ENCODE results near the gene TMEM97. TPM values are rescaled to one million over a fixed set of nuclear protein-coding genes. Genes with fewer than 3 reads are reported as not detected.

TMEM97 gene
- total and polyA plus RNA-seq, 9 of the 15 experiments (the other 6 are each of a cell fraction or from before 2014, with no cell fraction given) = 34.6 to 121 (median 76.0) TPM

DNA sequence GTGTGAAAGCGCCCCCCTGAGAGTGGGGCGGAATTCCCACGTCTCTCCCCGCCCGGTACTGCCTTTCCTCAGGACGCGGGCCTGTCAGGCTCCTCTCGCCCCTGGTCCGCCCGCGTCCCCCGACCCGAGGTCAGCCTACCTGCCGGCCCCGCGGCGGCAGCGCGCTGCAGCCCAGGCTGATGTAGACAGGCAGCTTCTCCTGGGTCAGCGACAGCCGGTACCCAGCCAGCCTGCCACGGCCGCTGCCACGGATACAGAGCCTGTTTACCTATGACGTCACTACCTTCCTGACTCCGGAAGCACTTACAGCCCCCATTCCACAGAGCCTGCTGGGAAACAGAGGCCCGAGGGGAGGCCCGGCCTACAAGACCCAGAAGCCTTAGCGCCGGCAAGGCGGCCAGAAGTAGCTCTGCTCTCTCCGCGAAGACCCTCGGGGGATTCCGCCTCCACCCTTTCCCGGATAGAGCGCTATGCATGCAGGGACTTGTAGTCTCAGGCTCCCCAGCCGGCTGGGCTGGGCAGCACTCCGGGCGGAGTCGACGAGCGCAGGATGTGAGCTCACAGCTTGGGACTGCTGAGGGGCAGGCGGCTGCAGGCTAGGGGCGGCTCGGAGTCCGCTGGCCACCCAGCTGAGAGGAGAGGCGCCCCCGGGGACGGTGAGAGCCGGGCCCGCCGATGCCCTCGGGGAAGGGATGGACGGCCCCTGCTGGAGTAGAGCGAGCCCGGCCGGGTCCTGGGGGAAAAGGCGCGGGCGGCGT is 16.4 kb downstream of the TMEM97 start, which contains the start of the genes IFT20 and TNFAIP1 (continued):
- TF ChIP-seq, protein P1, sequence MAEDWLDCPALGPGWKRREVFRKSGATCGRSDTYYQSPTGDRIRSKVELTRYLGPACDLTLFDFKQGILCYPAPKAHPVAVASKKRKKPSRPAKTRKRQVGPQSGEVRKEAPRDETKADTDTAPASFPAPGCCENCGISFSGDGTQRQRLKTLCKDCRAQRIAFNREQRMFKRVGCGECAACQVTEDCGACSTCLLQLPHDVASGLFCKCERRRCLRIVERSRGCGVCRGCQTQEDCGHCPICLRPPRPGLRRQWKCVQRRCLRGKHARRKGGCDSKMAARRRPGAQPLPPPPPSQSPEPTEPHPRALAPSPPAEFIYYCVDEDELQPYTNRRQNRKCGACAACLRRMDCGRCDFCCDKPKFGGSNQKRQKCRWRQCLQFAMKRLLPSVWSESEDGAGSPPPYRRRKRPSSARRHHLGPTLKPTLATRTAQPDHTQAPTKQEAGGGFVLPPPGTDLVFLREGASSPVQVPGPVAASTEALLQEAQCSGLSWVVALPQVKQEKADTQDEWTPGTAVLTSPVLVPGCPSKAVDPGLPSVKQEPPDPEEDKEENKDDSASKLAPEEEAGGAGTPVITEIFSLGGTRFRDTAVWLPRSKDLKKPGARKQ (CRISPR knock-in tag; IDR thresholded peaks at IDR 0.05) = no peak
- TF ChIP-seq, protein P2, sequence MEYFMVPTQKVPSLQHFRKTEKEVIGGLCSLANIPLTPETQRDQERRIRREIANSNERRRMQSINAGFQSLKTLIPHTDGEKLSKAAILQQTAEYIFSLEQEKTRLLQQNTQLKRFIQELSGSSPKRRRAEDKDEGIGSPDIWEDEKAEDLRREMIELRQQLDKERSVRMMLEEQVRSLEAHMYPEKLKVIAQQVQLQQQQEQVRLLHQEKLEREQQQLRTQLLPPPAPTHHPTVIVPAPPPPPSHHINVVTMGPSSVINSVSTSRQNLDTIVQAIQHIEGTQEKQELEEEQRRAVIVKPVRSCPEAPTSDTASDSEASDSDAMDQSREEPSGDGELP (CRISPR knock-in tag; IDR thresholded peaks at IDR 0.05; ENCODE audit: borderline replicate concordance) = peak; percentile 89; the same call in 1 of the 2 replicates
- no peak for TF ChIP-seq MCM7 (IDR thresholded peaks at IDR 0.05)
- TF ChIP-seq, protein P3, sequence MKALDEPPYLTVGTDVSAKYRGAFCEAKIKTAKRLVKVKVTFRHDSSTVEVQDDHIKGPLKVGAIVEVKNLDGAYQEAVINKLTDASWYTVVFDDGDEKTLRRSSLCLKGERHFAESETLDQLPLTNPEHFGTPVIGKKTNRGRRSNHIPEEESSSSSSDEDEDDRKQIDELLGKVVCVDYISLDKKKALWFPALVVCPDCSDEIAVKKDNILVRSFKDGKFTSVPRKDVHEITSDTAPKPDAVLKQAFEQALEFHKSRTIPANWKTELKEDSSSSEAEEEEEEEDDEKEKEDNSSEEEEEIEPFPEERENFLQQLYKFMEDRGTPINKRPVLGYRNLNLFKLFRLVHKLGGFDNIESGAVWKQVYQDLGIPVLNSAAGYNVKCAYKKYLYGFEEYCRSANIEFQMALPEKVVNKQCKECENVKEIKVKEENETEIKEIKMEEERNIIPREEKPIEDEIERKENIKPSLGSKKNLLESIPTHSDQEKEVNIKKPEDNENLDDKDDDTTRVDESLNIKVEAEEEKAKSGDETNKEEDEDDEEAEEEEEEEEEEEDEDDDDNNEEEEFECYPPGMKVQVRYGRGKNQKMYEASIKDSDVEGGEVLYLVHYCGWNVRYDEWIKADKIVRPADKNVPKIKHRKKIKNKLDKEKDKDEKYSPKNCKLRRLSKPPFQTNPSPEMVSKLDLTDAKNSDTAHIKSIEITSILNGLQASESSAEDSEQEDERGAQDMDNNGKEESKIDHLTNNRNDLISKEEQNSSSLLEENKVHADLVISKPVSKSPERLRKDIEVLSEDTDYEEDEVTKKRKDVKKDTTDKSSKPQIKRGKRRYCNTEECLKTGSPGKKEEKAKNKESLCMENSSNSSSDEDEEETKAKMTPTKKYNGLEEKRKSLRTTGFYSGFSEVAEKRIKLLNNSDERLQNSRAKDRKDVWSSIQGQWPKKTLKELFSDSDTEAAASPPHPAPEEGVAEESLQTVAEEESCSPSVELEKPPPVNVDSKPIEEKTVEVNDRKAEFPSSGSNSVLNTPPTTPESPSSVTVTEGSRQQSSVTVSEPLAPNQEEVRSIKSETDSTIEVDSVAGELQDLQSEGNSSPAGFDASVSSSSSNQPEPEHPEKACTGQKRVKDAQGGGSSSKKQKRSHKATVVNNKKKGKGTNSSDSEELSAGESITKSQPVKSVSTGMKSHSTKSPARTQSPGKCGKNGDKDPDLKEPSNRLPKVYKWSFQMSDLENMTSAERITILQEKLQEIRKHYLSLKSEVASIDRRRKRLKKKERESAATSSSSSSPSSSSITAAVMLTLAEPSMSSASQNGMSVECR (CRISPR knock-in tag; IDR thresholded peaks at IDR 0.05) = peak; percentile 83
- TF ChIP-seq EWSR1 (IDR thresholded peaks at IDR 0.05; ENCODE audit: borderline replicate concordance, low read depth, partially characterized antibody) = no peak
- TF ChIP-seq FOXA3 (CRISPR knock-in tag; conservative IDR thresholded peaks at IDR 0.05 in 1 of 2, IDR thresholded peaks at IDR 0.05 in 1 of 2) = peak; percentile 96 to 98
- TF ChIP-seq THRAP3 (IDR thresholded peaks at IDR 0.05; ENCODE audit: borderline replicate concordance) = no peak
- TF ChIP-seq SP1 (CRISPR knock-in tag; IDR thresholded peaks at IDR 0.05) = peak; percentile 64
- no peak for TF ChIP-seq KLF10 (CRISPR knock-in tag; IDR thresholded peaks at IDR 0.05)
- TF ChIP-seq ARHGAP35 (IDR thresholded peaks at IDR 0.05; ENCODE audit: partially characterized antibody) = no peak
- peak in 1 of 2 experiments; percentile 48; a peak in 1 of 4 replicates for TF ChIP-seq CSDE1 (IDR thresholded peaks at IDR 0.05)
- peak; percentile 100 for TF ChIP-seq ZBTB7A (IDR thresholded peaks at IDR 0.05; ENCODE audit: borderline replicate concordance, control insufficient read depth, low read depth, low read length)
- TF ChIP-seq PPARD (CRISPR knock-in tag; IDR thresholded peaks at IDR 0.05) = no peak
- TF ChIP-seq, protein P4, sequence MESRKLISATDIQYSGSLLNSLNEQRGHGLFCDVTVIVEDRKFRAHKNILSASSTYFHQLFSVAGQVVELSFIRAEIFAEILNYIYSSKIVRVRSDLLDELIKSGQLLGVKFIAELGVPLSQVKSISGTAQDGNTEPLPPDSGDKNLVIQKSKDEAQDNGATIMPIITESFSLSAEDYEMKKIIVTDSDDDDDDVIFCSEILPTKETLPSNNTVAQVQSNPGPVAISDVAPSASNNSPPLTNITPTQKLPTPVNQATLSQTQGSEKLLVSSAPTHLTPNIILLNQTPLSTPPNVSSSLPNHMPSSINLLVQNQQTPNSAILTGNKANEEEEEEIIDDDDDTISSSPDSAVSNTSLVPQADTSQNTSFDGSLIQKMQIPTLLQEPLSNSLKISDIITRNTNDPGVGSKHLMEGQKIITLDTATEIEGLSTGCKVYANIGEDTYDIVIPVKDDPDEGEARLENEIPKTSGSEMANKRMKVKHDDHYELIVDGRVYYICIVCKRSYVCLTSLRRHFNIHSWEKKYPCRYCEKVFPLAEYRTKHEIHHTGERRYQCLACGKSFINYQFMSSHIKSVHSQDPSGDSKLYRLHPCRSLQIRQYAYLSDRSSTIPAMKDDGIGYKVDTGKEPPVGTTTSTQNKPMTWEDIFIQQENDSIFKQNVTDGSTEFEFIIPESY (CRISPR knock-in tag; IDR thresholded peaks at IDR 0.05) = no peak
- TF ChIP-seq ZFP30 (CRISPR knock-in tag; IDR thresholded peaks at IDR 0.05; ENCODE audit: borderline replicate concordance) = no peak
- TF ChIP-seq, protein P5, sequence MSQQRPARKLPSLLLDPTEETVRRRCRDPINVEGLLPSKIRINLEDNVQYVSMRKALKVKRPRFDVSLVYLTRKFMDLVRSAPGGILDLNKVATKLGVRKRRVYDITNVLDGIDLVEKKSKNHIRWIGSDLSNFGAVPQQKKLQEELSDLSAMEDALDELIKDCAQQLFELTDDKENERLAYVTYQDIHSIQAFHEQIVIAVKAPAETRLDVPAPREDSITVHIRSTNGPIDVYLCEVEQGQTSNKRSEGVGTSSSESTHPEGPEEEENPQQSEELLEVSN (IDR thresholded peaks at IDR 0.05; ENCODE audit: borderline replicate concordance in 1 of 2, extremely low read depth in 1 of 2, insufficient read depth in 1 of 2, insufficient read length in 1 of 2, low read depth in 1 of 2, low read length in 1 of 2, poor library complexity in 1 of 2, severe bottlenecking in 1 of 2) = no peak

Measured in K562 (cell line).